Measurements from ENCODE around the gene CTNND2. TPM values are rescaled to one million over a fixed set of nuclear protein-coding genes. Genes with fewer than 3 reads are reported as not detected.

CTNND2 gene
- total RNA-seq, 4 donors from 2014 or later, result 0.04 TPM; not detected in 3

DNA sequence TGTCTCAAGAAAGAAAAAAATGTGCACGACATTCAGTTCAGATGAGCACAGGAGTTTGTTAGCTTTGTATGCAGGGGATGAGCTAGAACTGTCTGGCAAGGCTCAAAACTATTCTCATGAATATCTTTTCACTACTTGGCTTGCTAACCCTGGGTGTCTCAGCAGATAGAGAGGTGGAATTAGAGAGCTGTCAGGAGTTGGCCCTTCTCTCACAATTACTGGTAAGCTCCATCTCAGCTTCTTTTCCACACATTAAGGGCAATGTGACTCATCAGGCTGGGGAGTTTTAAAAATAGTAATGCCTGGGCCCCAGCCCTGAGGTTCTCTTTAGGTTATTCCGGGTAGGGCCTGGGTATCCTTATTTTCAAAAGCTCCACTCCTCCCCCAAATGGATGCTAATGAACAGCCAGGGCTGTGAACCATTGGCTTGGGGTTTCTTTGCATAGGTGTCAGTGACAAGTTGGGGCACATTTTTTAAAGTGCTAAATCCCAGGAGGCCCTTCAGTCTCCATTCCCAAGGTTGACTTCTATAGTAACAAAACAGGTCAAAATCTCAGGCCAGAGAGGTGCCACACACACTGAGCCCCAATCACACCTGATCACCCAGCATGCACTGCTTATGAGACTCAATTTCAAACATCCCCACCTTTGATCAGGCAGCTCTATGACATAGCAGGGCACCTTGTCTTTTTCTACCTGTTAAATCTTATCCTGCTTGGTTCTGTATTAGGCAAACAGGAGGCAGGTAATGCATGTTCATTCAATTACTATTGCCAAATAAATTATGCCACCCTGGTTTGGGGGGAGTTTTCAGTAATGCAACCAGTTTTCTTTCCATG lies 903.5 kb downstream of the CTNND2 start:
- Histone ChIP-seq H3K27ac (no peak overlapping the region), H3K36me3 (no peaks in the 10 kb centered on the region), H3K4me3 (no peak overlapping the region), H3K4me1 (no peaks in the 10 kb centered on the region), H3K27me3 (no peaks in the 10 kb centered on the region), H3K9me3 (no peaks in the 10 kb centered on the region)
- DNase-seq (no peak), ATAC-seq (no peak)
- in situ Hi-C loops (cut with MboI; ENCODE audit: low sequenced_read_pairs in 4 of 4) (no loop called here), intact Hi-C loops (cut with DNase I; ENCODE audit: low total_unique reads) (no loop called here)
- TF ChIP-seq POLR2A (IDR thresholded peaks at IDR 0.05), result no peak
- no peak for TF ChIP-seq CTCF (IDR thresholded peaks at IDR 0.05 in 4 of 5, conservative IDR thresholded peaks at IDR 0.05 in 1 of 5)

DNA sequence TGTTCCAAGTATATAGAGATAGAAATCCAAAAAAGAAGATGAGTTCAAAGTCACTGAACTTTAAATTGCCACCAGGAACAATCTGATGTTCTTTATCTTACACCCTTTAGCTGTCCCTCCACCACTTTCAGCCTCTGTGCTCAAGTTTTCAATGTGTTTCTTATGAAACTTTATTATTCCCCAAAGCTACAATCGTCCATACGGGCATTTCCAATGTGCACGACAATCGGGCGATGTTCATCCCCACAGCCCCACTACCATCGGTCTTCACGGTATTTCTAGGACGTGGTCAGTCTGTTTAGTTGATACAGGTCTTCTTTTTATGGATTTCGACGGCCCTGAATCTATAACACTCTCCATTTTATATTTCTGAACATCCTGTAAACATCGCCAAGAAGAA lies 904.5 kb downstream of the CTNND2 start:
- H3K9me3 ChIP-seq, result no peaks in the 10 kb centered on the region
- no peaks in the 10 kb centered on the region for H3K36me3 ChIP-seq
- intact Hi-C loops (cut with DNase I; ENCODE audit: low total_unique reads) (no loop called here), in situ Hi-C loops (cut with MboI; ENCODE audit: low sequenced_read_pairs in 4 of 4) (no loop called here)
- DNase-seq (no peak), ATAC-seq (no peak)
- no peak overlapping the region for H3K4me3 ChIP-seq
- no peak overlapping the region for H3K27ac ChIP-seq
- no peaks in the 10 kb centered on the region for H3K27me3 ChIP-seq
- no peaks in the 10 kb centered on the region for H3K4me1 ChIP-seq
- no peak for TF ChIP-seq CTCF (IDR thresholded peaks at IDR 0.05 in 4 of 5, conservative IDR thresholded peaks at IDR 0.05 in 1 of 5)
- TF ChIP-seq POLR2A (IDR thresholded peaks at IDR 0.05), result no peak

DNA sequence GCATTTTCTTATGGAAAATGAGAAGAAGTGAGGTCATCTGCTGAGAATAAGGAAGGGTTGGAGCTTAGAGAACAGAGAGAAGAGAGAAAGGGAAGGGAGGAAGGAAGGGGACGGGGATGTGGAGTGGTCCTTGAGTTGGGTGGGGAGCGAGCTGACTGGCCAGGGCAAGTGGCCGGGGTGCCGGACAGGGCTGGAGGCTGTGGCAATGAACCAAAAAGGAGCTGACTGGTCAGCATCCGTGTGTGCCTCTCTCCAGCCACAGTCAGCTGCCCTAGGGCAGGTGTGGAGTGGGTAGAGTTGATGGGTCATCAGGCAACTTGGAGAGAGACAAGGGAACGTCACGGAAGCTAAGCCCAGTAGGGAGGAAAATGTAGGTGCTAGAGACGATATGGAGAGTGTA lies 908.4 kb downstream of the CTNND2 start:
- Histone ChIP-seq H3K4me1 (no peaks in the 10 kb centered on the region), H3K36me3 (no peaks in the 10 kb centered on the region), H3K27ac (no peak overlapping the region), H3K4me3 (no peak overlapping the region), H3K9me3 (no peaks in the 10 kb centered on the region), H3K27me3 (no peaks in the 10 kb centered on the region)
- TF ChIP-seq POLR2A (IDR thresholded peaks at IDR 0.05) (no peak), CTCF (IDR thresholded peaks at IDR 0.05 in 4 of 5, conservative IDR thresholded peaks at IDR 0.05 in 1 of 5) (no peak)
- ATAC-seq, result no peak
- in situ Hi-C loops (cut with MboI; ENCODE audit: low sequenced_read_pairs in 4 of 4) (no loop called here), intact Hi-C loops (cut with DNase I; ENCODE audit: low total_unique reads) (no loop called here)
- DNase-seq, result no peak

GRCh38 chr5:10994091-10994986 lies 909.9 kb downstream of the CTNND2 start:
- no peaks in the 10 kb centered on the region for H3K36me3 ChIP-seq
- no peaks in the 10 kb centered on the region for H3K9me3 ChIP-seq
- in situ Hi-C loops (cut with MboI; ENCODE audit: low sequenced_read_pairs in 4 of 4) (no loop called here), intact Hi-C loops (cut with DNase I; ENCODE audit: low total_unique reads) (no loop called here)
- ATAC-seq, result no peak
- H3K4me3 ChIP-seq, result no peak overlapping the region
- H3K27ac ChIP-seq, result no peak overlapping the region
- H3K4me1 ChIP-seq, result no peaks in the 10 kb centered on the region
- H3K27me3 ChIP-seq, result peaks cover 0 to 2% (median 0%) of the 10 kb centered on the region in 3 donors
- TF ChIP-seq CTCF (IDR thresholded peaks at IDR 0.05 in 4 of 5, conservative IDR thresholded peaks at IDR 0.05 in 1 of 5) (no peak), POLR2A (IDR thresholded peaks at IDR 0.05) (no peak)
- no peak for DNase-seq
